ENCODE data around the gene PCDHGA1.

The PCDHGA1 gene

DNA sequence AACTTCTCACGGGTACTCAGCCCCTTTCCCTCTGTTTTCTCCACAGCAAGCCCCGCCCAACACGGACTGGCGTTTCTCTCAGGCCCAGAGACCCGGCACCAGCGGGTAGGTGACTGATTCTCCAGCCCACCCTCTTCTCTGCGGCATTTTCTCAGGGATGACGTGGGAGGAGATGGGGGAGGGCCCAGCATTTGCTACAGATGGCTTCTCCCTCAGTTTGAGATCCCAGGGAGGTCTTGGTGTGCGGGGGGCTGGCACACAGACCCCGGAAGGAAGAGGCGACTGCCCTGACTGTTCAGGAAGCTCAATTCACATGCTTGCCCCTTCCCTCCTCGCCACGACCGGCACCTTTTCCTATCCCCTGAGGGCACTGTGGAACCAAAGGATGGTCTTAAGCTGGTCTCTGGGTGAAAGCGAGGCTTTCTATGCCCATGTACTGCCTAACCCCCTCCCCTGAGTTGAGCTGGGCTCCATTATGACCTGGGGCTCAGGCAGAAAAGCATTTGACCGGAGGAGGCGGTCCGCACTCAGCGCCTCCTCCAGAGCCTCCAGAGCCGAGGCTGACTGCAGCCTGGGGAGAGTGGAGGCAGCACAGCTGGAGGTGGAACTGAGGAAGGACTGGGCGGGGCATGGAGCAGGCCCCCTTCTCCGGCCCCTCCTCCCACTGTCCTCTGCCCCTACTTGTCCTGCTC is 164.6 kb downstream of the PCDHGA1 start:
- Histone ChIP-seq H3K4me3 (ENCODE audit: low read depth, low read length) (no peak overlapping the region), H3K36me3 (no peaks in the 10 kb centered on the region), H3K27me3 (ENCODE audit: insufficient read depth, low read depth, severe bottlenecking) (no peaks in the 10 kb centered on the region), H3K9me3 (ENCODE audit: severe bottlenecking) (no peaks in the 10 kb centered on the region), H3K27ac (no peak overlapping the region)
- TF ChIP-seq, protein P1, sequence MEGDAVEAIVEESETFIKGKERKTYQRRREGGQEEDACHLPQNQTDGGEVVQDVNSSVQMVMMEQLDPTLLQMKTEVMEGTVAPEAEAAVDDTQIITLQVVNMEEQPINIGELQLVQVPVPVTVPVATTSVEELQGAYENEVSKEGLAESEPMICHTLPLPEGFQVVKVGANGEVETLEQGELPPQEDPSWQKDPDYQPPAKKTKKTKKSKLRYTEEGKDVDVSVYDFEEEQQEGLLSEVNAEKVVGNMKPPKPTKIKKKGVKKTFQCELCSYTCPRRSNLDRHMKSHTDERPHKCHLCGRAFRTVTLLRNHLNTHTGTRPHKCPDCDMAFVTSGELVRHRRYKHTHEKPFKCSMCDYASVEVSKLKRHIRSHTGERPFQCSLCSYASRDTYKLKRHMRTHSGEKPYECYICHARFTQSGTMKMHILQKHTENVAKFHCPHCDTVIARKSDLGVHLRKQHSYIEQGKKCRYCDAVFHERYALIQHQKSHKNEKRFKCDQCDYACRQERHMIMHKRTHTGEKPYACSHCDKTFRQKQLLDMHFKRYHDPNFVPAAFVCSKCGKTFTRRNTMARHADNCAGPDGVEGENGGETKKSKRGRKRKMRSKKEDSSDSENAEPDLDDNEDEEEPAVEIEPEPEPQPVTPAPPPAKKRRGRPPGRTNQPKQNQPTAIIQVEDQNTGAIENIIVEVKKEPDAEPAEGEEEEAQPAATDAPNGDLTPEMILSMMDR (IDR thresholded peaks at IDR 0.05; ENCODE audit: low read depth, low read length) = no peak
- DNase-seq = no peak

DNA sequence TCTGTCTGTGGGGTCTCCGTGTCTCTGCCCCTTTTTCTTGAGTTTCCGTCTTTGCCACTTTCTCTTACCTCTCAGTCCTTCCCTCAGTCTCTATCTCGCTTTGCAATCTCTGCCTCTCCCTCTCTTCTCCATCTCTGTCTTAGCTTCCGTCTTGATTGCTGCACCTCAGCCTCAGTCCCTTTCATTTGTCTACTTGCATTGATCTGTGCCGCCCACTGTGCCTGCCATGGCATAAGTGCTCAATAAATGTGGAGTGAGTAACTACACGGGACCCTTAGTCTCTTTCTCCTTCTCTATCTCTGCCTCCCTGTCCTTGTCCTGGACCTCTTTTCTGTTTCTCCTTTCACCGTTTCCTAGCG is 165.1 kb downstream of the PCDHGA1 start:
- no peak for DNase-seq
- H3K36me3 ChIP-seq = no peaks in the 10 kb centered on the region
- no peaks in the 10 kb centered on the region for H3K9me3 ChIP-seq (ENCODE audit: severe bottlenecking)
- no peaks in the 10 kb centered on the region for H3K27me3 ChIP-seq (ENCODE audit: insufficient read depth, low read depth, severe bottlenecking)
- H3K27ac ChIP-seq = no peak overlapping the region
- TF ChIP-seq, protein P1 (IDR thresholded peaks at IDR 0.05; ENCODE audit: low read depth, low read length) = no peak
- no peak overlapping the region for H3K4me3 ChIP-seq (ENCODE audit: low read depth, low read length)

DNA sequence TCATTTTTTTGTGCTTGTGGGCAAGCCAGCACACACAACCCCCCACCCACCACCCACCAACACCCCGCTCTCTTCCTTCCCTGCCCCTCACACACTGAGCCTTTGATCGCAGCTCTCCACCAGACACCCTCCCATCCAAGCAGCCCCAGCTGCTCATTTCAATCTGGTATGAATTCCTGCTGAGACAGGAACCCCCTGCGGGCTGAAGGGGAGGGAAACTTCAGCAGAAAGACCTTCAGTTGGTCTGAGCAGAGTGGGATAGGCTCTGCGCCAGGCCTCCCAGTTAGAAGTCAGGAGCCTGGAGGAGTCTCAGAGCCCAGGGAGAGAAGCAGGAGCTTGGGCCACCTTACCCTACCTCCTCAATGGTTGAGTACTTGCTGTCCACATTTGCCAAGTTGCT is 165.7 kb downstream of the PCDHGA1 start:
- Histone ChIP-seq H3K9me3 (ENCODE audit: severe bottlenecking) (no peaks in the 10 kb centered on the region), H3K4me3 (ENCODE audit: low read depth, low read length) (no peak overlapping the region), H3K27me3 (ENCODE audit: insufficient read depth, low read depth, severe bottlenecking) (no peaks in the 10 kb centered on the region), H3K27ac (no peak overlapping the region), H3K36me3 (no peaks in the 10 kb centered on the region)
- TF ChIP-seq, protein P1 (IDR thresholded peaks at IDR 0.05; ENCODE audit: low read depth, low read length) = no peak
- no peak for DNase-seq

DNA sequence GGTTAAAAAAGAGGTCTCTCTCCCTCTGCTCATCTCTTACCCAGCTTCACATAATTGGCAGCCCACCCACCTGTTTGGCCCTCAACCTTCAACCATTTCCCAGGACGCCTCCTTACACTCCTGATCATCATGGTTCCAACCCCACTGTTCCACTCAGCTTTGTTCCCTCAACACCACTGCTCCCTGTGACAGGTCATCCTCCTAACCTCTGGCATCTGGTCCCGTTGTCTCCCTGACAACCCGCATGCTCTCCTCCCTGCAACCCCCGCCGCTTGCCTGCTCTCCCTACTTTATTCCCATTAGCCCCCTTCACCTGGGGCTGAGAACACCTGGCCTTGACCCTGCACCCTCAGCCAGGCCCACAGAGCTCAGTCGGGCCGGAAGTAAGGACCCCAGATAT is 171.4 kb downstream of the PCDHGA1 start:
- TF ChIP-seq, protein P1 (IDR thresholded peaks at IDR 0.05; ENCODE audit: low read depth, low read length) = no peak
- Histone ChIP-seq H3K27me3 (ENCODE audit: insufficient read depth, low read depth, severe bottlenecking) (no peaks in the 10 kb centered on the region), H3K4me3 (ENCODE audit: low read depth, low read length) (no peak overlapping the region), H3K9me3 (ENCODE audit: severe bottlenecking) (no peaks in the 10 kb centered on the region), H3K27ac (no peak overlapping the region), H3K36me3 (no peaks in the 10 kb centered on the region)
- no peak for DNase-seq

DNA sequence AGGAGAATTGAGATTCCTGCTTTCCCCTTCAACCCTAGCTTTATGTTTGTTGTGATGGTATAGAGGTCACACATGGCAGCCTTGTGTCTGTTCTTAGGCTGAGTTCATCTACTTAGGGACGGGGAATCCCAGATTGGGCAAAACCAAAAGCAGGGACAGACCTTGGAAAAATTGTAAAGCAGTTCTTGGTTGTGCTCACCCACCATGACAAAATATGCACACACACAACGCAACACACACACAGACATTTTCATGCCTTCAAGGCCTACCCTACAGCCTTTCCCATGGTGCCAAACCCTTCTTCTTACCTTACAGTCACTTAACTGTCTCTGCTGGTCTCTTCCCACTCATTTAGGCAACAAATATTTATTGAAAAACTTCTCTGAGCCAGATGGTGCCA is 173.4 kb downstream of the PCDHGA1 start:
- Histone ChIP-seq H3K27me3 (ENCODE audit: insufficient read depth, low read depth, severe bottlenecking) (no peaks in the 10 kb centered on the region), H3K36me3 (no peaks in the 10 kb centered on the region), H3K27ac (no peak overlapping the region), H3K4me3 (ENCODE audit: low read depth, low read length) (no peak overlapping the region), H3K9me3 (ENCODE audit: severe bottlenecking) (no peaks in the 10 kb centered on the region)
- TF ChIP-seq, protein P1 (IDR thresholded peaks at IDR 0.05; ENCODE audit: low read depth, low read length) = no peak
- DNase-seq = no peak

DNA sequence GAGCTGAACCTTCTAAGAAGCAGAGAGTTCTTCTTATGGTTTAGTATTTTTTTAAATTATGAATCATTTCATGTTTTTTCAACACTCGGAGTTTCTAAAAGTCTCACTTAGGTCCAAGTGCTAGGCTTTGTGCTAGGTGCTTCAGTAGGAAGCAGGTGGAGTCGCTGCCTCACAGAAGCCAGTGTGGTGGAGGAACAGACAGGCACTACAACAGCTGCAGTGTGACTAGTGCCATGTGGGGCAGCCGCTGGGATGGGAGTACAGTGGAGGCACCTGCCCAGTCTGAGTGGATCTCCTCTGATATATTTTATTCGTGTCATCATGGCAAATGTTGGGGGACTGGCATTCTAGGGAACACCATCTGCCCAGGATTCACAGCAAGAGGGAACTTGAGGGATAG is 173.9 kb downstream of the PCDHGA1 start:
- H3K27ac ChIP-seq = no peak overlapping the region
- H3K4me3 ChIP-seq (ENCODE audit: low read depth, low read length) = no peak overlapping the region
- H3K36me3 ChIP-seq = no peaks in the 10 kb centered on the region
- no peaks in the 10 kb centered on the region for H3K27me3 ChIP-seq (ENCODE audit: insufficient read depth, low read depth, severe bottlenecking)
- H3K9me3 ChIP-seq (ENCODE audit: severe bottlenecking) = no peaks in the 10 kb centered on the region
- TF ChIP-seq, protein P1 (IDR thresholded peaks at IDR 0.05; ENCODE audit: low read depth, low read length) = no peak
- DNase-seq = no peak

Measured in WERI-Rb-1 (cell line).